ENCODE results near the gene ATP23.

The ATP23 gene

DNA sequence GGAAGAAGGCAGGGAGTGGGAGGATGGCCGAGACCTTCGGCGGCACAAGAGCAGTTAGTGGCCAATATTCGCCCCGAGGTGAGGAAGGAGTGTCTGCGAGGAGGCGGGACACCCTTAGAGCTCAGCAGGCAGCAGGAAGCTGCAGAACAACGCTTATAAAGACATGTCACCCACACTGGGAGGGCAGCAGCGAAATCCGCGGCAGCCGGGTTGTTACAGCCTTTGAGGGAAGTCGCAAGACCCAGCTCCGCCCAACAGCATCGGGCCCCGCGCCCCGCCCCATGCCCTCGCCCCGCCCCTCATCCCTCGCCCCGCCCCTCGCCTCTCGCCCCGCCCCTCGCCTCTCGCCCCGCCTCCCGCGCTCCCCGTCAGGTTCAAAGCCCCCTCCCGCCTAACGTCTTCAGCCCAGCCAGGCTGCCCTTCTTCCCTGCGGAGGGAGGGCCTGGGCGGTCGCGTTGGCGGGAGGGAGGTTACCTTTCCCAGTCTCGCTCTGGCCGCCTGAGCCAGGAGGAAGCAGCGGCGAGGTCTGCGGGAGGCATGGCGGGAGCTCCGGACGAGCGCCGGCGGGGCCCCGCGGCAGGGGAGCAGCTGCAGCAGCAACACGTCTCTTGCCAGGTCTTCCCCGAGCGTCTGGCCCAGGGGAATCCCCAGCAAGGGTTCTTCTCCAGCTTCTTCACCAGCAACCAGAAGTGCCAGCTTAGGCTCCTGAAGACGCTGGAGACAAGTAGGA is at the start of gene ATP23:
Gene ATP23, plus strand, starts transcription at position 403 of the 730 bp plus-strand sequence. Its CDS starts 135 bp downstream, at position 538.
- peak; percentile 68 for DNase-seq

GRCh38 chr12:57892232-57892972 is 49.0 kb upstream of the ATP23 start:
- DNase-seq, result no peak

- DNase-seq, result peak; percentile 70
Measured at GRCh38 chr12:57893431-57894353, 47.7 kb upstream of the ATP23 start.

DNA sequence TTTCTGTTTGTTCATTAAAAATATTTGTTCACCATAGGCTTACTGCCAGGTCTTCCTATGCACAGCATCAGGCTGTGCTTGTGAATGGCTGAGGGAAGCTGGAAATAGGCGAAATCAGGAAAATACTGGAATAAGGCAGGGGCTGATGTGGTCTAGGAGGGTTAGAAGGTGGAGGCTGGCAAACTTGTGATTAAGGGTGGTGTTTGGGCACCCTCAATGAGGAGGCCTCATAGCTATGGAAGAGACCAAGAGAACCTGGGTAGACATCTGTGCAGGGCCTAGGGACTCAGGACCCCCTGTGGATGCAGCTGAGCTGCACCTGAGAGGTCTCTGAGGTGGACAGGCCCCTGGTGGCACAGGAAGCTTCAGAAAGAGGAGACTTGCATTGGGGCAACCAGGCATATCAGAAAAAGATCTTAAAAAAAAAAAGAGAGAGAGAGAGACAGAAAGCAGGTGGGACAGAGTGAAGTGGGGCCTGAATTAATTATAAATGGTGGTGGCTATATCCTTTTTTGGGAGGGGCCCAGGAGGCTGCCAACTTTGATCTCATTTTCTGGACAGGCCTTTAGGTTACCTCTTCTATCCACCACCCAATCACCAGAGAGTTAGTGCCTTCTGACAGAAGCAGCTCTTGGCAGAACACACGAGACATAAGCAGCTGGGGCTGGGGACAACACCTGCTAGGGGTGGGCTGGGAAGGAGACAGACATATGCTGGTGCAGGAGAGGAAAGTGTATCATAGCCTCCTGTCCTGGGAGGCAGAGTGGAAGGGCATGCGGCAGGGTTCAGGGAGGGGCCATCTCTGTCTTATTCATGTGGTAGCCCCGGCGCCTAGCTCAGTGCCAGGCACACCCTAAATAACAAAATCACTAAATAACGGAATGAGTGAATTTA is 46.7 kb upstream of the ATP23 start:
- no peak for DNase-seq

DNA sequence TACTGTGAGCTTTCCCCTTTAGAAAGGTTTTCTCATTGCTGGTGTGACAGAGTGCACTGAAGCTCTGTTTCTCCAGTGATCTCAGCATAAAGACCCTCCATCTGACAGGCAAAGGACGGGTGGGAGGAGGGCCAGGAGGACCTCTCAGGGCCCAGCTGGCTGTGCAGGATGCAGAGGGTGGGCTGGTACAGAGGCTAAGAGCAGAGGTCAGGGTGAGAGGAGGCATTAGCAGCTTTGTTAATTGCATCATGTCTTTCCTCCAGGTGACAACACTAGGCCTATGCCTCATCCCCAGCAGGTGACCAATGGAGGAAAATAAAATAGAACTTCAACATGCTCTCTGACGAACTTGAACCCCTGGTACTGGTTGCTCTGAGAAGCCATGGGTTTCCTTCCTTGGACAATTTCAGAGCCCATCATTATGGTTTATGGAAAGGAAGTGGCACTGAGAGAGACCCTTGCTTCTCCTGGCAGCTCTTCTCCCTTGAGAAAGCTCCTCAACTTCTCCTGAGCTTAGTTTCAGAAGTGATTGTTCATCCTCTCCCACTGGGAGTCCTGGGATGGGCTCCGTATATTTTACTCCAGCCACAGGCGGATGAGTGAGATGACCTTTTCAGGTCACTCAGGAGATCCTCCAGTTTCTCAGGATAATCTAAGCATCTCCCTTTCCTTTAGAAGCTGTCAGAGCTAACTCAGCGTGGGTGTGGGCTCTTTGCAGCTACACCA is 45.8 kb upstream of the ATP23 start:
- DNase-seq, result no peak

DNA sequence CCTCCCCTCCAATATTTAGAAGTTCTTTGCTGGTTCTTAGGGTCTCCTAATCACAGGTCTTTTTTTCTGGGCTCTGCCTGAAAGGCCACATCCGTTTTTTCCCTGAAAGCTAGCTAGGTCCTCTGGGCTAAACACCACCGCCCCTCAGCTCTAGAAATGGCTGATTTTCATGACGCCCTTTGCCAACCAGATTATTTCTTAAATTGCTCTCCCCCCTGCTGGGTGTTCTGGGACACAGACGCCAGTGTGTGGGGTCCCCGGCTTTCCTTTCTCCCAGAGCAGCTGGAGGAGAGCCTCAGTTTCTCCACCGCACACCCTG is 45.3 kb upstream of the ATP23 start:
- DNase-seq, result no peak

- no peak for DNase-seq
Measured at GRCh38 chr12:57896434-57897201, 44.7 kb upstream of the ATP23 start.

GRCh38 chr12:57897286-57897974 is 43.9 kb upstream of the ATP23 start:
- DNase-seq, result no peak

GRCh38 chr12:57898308-57898970 is 42.9 kb upstream of the ATP23 start:
- no peak for DNase-seq

- DNase-seq, result peak; percentile 19
Measured at GRCh38 chr12:57899010-57899662, 42.2 kb upstream of the ATP23 start.

- no peak for DNase-seq
Measured at GRCh38 chr12:57902478-57902969, 38.8 kb upstream of the ATP23 start.

DNA sequence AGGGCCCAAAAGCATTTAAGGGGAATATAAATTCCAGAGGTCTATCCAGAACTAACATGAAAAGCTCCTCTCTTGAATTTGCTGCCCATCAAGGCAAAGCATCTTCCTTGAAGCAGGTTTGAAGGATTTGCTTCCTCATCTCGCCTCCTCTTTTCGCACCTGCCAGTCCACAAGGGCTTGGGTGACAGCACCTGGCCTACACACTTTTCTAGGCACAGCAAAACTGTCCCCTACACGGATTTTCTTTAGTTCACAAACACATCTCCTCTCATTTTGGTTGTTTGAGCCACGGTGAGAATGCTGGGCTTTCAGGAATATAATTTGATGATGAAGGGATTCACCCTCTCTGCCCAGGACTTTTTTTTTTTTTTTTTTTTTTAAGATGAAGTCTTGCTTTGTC is 36.9 kb upstream of the ATP23 start:
- no peak for DNase-seq

DNA sequence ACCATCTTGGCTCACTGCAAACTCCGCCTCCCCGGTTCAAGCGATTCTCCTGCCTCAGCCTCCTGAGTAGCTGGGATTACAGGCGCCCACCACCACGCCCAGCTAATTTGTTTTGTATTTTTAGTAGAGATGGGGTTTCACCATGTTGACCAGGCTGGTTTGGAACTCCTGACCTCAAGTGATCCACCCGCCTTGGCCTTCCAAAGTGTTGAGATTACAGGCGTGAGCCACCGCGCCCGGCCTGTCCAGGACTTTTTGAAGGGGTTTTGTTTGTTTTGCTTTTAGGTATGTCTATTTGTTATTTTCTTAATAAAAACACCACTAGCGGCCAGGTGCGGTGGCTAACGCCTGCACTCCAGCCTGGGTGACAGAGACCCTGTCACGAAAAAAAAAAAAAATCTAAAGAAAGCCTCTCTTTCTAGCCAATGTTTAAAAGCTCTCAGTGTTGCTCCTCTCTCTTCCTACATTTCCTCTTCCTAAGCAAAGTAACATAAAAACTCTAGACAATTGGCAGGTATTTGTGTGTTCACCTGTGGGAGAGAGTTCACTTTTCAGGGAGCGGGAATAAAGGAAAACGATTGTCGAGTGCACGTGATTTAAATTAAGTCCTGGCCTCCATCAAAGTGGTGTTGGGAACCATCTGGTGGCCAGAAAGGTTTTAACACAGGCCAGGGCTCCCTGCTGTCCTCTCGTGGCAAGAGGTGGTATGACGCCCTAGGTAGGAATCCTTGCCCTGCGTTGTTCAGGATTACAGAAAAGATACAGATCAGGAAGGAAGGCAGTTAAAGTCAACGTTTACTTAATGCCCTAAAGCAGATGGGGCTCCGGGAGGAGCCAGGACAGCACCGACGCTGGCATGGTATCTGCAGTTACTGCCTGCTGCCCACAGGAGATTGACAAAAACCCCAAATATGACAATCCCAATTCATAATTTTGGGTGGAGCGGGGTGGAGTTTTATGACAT is 36.2 kb upstream of the ATP23 start:
- peak; percentile 64 for DNase-seq

- no peak for DNase-seq
Measured at GRCh38 chr12:57905812-57906475, 35.4 kb upstream of the ATP23 start.

- no peak for DNase-seq
Measured at GRCh38 chr12:57906821-57907220, 34.5 kb upstream of the ATP23 start.

- no peak for DNase-seq
Measured at GRCh38 chr12:57907281-57907680, 34.1 kb upstream of the ATP23 start.

GRCh38 chr12:57908511-57908910 is 32.9 kb upstream of the ATP23 start:
- no peak for DNase-seq
